Activated CD8-positive, alpha-beta T cell treated with anti-CD3 and anti-CD28 coated beads, Interleukin-2, amount 10 ng/mL, durations not matched to agents 7 days and 5 days (primary cell): ENCODE measurements around the gene FBXL16. TPM values are rescaled to one million over a fixed set of nuclear protein-coding genes. Genes with fewer than 3 reads are reported as not detected.

Experiments used
- ATAC-seq: fragments of 150-1000 bp; cut with Tn5 transposase; one replicate; pipeline ENCODE4 v1.10.0; 2021; ENCODE audit warnings: moderate library complexity
- CTCF ChIA-PET: fragments of 350-600 bp; sonication (Branson Sonifier 250); formaldehyde crosslinking; loops from one replicate; lab custom pipeline; 2021; ENCODE audit warnings: antibody characterized with exemption; lab: Charles Lee
- POLR2A ChIA-PET: fragments of 350-600 bp; sonication (Branson Sonifier 250); formaldehyde crosslinking; loops from one replicate; lab custom pipeline; 2021; ENCODE audit warnings: antibody characterized with exemption; lab: Charles Lee
- DNase-seq: peaks from one replicate; pipeline ENCODE4 v3.0.0-alpha.2; 2020
- H3K27ac Mint-ChIP-seq: one replicate; pipeline ENCODE4 v1.8.0; 2021; ENCODE audit warnings: mild to moderate bottlenecking, mixed read lengths
- H3K27me3 Mint-ChIP-seq: one replicate; pipeline ENCODE4 v1.8.0; 2021; ENCODE audit warnings: low read depth, mixed read lengths
- H3K36me3 Mint-ChIP-seq: one replicate; pipeline ENCODE4 v1.8.0; 2021; ENCODE audit warnings: low read depth, mixed read lengths
- H3K4me1 Mint-ChIP-seq: one replicate; pipeline ENCODE4 v1.8.0; 2021; ENCODE audit warnings: low read depth, mixed read lengths
- H3K4me3 Mint-ChIP-seq: one replicate; pipeline ENCODE4 v1.8.0; 2021; ENCODE audit warnings: mild to moderate bottlenecking, mixed read lengths
- H3K9me3 Mint-ChIP-seq: one replicate; pipeline ENCODE4 v1.8.0; 2022; ENCODE audit warnings: mixed read lengths; ENCODE audit not compliant: insufficient read depth
- total RNA-seq, 2 experiments: library from RNA; stranded (reverse); gene quantifications; one replicate each; pipeline ENCODE4 v1.2.3, GENCODE V29; 2021

The FBXL16 gene
- total RNA-seq, 2 experiments from 2014 or later: 5.9 to 7.3 TPM

DNA sequence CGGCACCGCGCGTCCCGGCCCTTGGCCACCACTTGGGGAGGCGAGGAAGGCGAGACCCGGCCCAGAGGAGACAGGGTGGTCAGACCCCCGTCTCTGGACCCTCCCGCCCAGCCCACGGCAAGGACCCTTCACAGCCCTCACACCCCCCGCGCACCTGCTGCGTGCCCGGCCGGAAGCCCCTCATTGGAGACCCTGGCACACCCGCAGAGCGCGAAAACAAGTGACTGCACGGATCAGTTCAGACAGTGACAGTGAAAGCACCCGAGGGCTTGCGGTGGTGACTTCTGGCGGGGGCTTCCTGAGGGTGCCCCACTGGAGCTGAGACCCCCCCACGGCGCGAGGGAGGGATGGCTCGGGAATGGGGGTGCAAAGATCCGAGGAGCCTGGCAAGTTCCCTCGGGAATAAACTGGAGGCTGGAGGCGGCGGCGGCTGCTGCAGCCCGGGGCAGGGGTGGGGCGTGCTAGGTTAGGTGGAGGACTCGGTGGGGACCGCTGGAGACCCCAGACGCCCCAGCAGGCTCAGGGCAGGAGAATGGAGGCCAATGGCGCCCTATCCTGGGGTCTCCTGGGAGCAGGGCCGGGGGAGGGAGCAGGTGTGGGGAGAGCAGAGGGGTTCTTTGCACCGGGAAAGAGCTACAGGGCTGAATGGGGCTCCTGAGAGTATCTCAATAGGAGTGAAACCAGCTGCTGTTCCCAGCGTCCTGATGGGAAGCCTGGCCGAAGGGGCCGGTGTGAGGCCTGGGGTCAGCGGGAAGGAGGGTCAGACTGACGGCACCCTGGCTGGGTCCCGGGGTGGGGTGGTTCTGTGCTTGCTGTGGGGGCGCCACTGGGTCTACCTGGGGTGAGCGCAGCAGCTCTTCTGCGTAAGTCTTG lies 824 bp upstream of the FBXL16 start:
- Mint-ChIP-seq H3K9me3 (no peaks in the 10 kb centered on the region), H3K4me1 (no peaks in the 10 kb centered on the region), H3K36me3 (no peaks in the 10 kb centered on the region), H3K4me3 (no peak overlapping the region), H3K27me3 (peaks cover 48% of the 10 kb centered on the region), H3K27ac (no peak overlapping the region)
- DNase-seq (no peak), ATAC-seq (no peak)
- CTCF ChIA-PET: interaction anchor here (1.0 to 1.7 kb wide), 3 partner anchors 13 to 80 kb away, joined by 3 to 5 read pairs (median 4); no protein-coding TSS in a partner anchor
- POLR2A ChIA-PET: interaction anchor here (1.1 kb wide), 1 partner anchor 16 kb away, joined by 3 read pairs; no protein-coding TSS in a partner anchor

DNA sequence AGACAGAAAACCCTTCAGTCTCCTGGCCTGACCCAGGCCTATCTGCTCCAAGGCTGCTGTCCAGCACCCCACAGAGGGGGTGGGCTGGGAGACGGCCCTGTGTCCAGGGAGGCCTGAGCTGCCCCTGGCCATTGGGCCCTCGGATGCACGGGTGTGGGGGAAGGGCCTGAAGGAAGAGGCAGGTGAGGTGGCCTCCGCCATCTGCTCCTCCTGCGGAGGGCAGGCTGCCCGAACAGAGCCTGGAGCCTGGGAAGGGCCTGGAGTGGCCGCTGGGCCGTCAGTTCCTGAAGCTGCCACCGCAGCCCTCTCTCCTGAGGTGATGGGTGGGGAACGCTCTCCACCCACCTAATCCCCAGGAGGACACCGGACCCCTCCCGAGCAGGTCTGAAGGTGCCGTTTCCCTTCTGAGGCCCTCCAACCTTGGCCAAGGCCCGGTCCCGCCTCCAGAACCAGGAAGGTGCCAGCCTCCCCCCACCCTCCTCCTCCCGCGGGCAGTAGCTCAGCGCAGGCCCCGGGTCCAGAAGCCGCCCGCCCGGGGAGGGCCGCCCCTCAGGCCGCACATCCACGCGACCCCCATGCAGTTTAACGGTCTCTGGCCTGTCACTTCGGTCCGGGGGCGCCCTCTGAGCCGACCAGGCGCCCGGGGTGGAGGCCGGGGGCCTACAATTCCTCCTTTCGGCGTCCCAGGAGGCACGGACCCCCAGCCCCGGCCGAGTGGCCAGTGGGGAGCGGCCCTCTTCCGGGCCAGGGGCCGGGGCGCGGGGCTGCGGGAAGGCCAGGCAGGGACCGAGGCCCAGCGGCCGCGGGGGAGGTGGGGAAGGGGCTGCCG lies 835 bp downstream of the FBXL16 start:
- ChIA-PET CTCF (no interaction called here), POLR2A (interaction anchor here (1.1 kb wide), 1 partner anchor 10 kb away, joined by 3 read pairs; the partner anchor contains the start of gene METRN)
- no peak overlapping the region for H3K27ac Mint-ChIP-seq
- H3K4me1 Mint-ChIP-seq: peaks cover under 1% of the 10 kb centered on the region
- H3K27me3 Mint-ChIP-seq: peaks cover 53% of the 10 kb centered on the region
- H3K9me3 Mint-ChIP-seq: no peaks in the 10 kb centered on the region
- no peak for DNase-seq
- H3K36me3 Mint-ChIP-seq: no peaks in the 10 kb centered on the region
- ATAC-seq: no peak
- H3K4me3 Mint-ChIP-seq: no peak overlapping the region

DNA sequence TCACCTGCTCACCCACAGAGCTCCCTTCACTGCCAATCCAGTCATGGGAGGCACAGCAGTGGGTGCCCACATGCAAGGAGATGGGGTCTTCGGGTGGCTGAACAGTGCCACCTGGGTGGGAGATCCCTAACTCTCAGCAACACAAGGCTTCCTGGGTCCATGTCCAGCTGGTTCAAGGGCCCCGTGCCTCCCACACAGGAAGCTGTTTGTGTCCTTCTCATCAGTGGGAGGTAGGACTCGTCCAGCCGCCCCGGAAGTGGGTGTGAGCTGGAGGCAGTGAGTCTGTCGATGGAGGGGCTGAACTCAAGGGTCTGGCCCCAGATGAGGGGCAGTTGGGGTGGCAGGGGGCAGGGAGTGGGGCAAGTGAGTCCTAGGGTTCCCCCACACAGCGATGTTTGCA lies 1.6 kb downstream of the FBXL16 start:
- H3K4me3 Mint-ChIP-seq: no peak overlapping the region
- peaks cover 8% of the 10 kb centered on the region for H3K4me1 Mint-ChIP-seq
- H3K36me3 Mint-ChIP-seq: no peaks in the 10 kb centered on the region
- POLR2A ChIA-PET: interaction anchor here (1.0 to 1.1 kb wide), 2 partner anchors 9 to 11 kb away, joined by 3 read pairs; partner anchors contain the start of gene METRN
- H3K27ac Mint-ChIP-seq: no peak overlapping the region
- ATAC-seq: no peak
- no peaks in the 10 kb centered on the region for H3K9me3 Mint-ChIP-seq
- DNase-seq: no peak
- peaks cover 53% of the 10 kb centered on the region for H3K27me3 Mint-ChIP-seq
- CTCF ChIA-PET: interaction anchor here (1.0 kb wide), 1 partner anchor 9 kb away, joined by 4 read pairs; no protein-coding TSS in a partner anchor

DNA sequence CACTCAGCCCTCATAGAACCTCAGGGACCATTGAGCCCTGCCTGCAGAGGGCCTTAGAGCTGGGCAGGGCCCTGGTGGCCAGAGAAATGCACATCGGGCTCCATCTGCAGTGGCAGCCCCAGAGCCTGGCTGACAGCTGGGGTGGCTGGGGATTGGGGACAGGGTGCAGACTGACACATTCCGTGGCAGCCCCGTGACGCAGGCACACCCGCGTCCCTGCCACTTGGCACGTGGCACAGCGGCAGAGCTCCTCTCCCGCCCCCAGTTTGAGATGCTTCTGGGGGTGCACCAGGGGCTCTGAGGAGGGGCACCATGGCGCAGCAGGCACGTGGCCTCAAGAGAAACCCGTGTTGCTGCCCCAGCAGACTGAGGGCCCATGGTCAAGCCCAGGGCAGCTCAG lies 2.2 kb downstream of the FBXL16 start:
- ATAC-seq: no peak
- no peak for DNase-seq
- peaks cover 11% of the 10 kb centered on the region for H3K4me1 Mint-ChIP-seq
- H3K27me3 Mint-ChIP-seq: peaks cover 52% of the 10 kb centered on the region
- H3K27ac Mint-ChIP-seq: no peak overlapping the region
- ChIA-PET POLR2A (interaction anchor here (0.7 to 1.0 kb wide), 2 partner anchors 8 to 13 kb away, joined by 3 to 4 read pairs; partner anchors contain the start of gene WDR24), CTCF (interaction anchor here (1.0 kb wide), 1 partner anchor 9 kb away, joined by 4 read pairs; no protein-coding TSS in a partner anchor)
- no peak overlapping the region for H3K4me3 Mint-ChIP-seq
- H3K36me3 Mint-ChIP-seq: no peaks in the 10 kb centered on the region
- H3K9me3 Mint-ChIP-seq: no peaks in the 10 kb centered on the region

DNA sequence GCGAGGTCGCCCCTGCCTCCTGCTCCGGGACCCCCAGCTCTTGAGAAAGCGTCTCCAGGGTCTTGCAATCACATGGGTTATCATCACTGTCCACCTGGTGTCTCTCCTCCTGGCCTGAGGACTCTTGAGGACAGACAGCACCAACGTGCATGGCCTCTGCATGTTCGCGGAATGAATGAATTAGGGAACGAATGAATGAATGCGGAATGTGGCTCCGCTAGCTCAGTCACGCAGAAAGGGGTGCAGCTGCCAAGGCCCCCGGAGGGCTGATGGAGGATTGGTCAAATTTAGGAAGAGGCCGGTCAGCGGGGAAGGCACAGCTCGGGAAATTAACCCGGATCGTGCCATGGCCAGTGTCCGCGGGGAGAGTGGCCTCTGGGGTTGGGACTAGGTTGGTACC lies 3.3 kb downstream of the FBXL16 start:
- no peak for DNase-seq
- H3K27me3 Mint-ChIP-seq: peaks cover 45% of the 10 kb centered on the region
- H3K4me1 Mint-ChIP-seq: peaks cover 11% of the 10 kb centered on the region
- no peak overlapping the region for H3K27ac Mint-ChIP-seq
- ChIA-PET CTCF (no interaction called here), POLR2A (no interaction called here)
- no peak for ATAC-seq
- no peak overlapping the region for H3K4me3 Mint-ChIP-seq
- no peaks in the 10 kb centered on the region for H3K36me3 Mint-ChIP-seq
- no peaks in the 10 kb centered on the region for H3K9me3 Mint-ChIP-seq

DNA sequence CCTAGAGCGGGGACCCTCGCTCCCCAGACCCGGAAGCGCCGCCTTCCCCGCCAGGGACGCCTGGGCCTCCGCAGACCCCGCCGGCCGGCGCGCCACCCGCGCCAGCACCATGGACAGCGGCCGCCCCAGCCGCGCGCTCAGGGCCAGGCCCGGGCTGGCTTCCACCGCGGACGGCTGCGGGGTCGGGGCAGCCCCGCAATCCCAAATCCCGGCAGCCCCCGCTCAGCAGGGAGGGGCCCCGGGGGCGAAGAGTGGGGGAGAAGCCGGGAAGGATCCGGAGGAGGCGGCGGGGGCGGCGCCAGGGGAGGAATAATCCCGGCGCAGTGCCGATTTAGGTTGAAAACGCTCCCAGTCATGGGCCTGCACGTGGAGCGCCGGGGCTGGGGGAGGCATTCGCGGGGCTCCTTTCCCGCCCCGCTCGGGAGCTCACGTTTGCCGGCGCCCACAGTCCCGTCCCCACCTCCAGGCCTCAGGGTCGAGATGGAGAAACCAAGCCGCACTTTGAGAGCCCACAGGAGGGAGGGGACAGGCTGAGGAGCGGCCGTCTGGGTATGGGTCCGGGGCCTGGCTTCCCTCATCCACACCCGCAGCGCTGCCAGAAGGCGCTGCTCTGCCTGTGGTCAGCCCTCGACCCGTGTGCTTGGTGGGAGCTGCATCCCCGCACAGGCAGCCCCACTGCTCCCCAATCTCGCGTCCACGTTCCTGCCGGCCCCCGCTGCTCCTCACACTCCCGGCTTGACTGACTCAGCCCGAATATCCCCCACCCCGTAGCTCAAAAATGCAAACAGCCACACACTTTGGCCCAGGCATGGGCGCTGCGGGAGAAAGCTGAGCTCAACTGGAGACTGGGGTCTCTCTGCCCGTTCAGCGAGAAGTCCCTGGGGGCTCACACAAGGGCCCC lies 4.7 kb downstream of the FBXL16 start:
- H3K4me3 Mint-ChIP-seq: no peak overlapping the region
- ChIA-PET CTCF (interaction anchor here (0.9 kb wide), 1 partner anchor 11 kb away, joined by 3 read pairs; no protein-coding TSS in a partner anchor), POLR2A (interaction anchor here (0.9 kb wide), 1 partner anchor 11 kb away, joined by 3 read pairs; the partner anchor contains the start of gene WDR24)
- H3K9me3 Mint-ChIP-seq: no peaks in the 10 kb centered on the region
- no peak overlapping the region for H3K27ac Mint-ChIP-seq
- ATAC-seq (peak; percentile 73), DNase-seq (peak; percentile 54)
- H3K4me1 Mint-ChIP-seq: peaks cover 17% of the 10 kb centered on the region
- H3K27me3 Mint-ChIP-seq: peaks cover 33% of the 10 kb centered on the region
- no peaks in the 10 kb centered on the region for H3K36me3 Mint-ChIP-seq

DNA sequence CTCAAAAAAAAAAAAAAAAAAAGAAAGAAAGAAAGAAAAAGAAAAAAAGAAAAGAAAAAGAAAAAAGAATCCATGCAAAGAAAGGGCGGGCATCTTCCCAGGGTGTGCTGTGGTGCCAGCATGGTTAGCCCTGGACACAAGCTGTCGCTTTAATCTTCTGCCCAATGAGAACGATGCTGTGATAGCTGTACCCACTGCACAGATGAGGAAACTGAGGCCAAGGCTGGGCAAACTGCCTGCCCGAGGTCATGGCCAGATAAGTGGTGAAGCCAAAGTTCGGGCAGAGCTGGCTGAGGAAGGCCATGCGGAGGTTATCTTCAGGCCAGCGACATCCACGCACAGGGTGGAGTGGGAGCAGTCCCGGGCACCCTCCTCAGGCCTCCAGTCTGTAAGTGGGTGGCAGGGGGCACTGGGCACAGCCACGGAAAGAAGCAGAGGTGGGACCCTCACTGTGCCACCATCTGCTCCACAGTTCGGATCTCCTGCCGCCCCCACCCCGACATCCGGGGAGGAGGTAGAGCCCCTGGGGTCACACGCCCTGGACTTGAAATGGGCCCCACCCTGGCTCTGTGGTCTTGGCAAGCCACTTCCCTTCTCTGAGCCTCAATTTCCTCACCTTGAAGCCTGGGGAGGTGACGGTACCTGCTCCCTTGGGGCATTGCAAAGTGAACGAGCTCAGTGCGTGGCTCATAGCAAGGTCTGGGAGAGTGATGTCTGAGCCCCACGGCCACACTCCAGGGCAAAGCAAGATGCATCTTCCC lies 6.5 kb downstream of the FBXL16 start:
- peaks cover 24% of the 10 kb centered on the region for H3K4me1 Mint-ChIP-seq
- peaks cover 38% of the 10 kb centered on the region for H3K27me3 Mint-ChIP-seq
- peak overlapping the region; percentile 15 for H3K4me3 Mint-ChIP-seq
- no peaks in the 10 kb centered on the region for H3K9me3 Mint-ChIP-seq
- H3K36me3 Mint-ChIP-seq: no peaks in the 10 kb centered on the region
- ChIA-PET CTCF (no interaction called here), POLR2A (no interaction called here)
- DNase-seq (peak; percentile 56), ATAC-seq (no peak)
- no peak overlapping the region for H3K27ac Mint-ChIP-seq

DNA sequence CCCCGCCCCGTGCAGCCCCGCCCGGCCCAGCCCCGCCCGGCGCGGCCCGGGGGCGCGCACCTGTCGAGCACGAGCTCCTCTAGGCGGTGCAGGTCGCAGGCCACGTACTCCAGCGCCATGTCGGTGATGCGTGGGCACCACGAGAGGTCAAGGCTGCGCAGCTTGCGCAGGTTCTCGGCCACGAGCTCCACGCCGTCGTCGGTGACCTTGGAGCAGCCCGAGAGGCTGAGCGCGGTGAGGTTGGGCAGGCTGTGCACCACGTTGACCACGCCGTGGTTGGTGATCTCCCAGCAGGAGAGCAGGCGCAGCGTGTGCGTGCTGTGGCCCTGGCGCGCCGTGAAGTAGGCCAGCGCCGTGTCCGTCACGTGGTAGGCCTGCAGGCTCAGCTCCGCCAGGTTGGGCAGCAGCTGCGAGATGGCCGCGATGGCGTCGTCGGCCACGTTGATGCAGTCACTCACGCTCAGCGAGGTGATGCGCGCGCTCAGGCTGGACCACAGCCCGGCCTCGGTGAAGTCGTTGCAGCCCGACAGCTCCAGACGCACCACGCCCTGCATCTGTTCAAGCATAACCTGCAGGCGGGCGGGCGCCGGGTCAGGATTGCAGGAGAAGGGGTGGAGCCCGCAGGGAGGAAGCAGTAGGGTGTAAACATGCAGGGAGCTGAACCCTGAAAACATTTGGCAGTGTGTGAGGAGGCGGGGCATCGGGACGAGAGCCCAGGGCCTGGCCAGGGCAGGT lies 10.1 kb downstream of the FBXL16 start:
- ATAC-seq: peak; percentile 81
- Mint-ChIP-seq H3K4me1 (peaks cover 35% of the 10 kb centered on the region), H3K27me3 (peaks cover 26% of the 10 kb centered on the region)

DNA sequence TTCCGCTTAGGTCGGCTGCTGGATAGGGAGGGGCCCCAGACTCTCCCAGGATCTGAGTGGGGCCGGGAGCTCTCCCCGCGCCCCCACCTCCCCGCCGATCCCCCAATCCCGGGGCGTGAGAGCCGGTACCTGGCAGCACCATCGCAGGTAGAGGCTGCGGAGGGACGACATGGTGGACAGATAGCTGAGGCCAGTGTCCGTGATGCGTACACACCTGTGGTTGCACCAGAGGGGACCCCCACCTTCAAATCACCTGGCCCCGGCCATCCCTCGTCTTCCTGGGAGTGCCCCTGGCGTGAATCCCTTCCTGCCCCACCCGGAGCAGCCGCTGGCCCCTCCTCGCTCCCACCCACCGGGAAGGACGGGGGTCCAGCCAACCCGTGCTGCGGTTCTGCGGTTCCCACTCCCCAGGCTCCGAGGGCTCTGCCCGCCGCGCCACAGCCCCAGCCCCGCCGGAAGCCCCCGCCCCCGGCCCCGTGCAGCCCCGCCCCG lies 10.7 kb downstream of the FBXL16 start:
- H3K27me3 Mint-ChIP-seq: peaks cover 23% of the 10 kb centered on the region
- ATAC-seq (no peak), DNase-seq (no peak)
- peaks cover 36% of the 10 kb centered on the region for H3K4me1 Mint-ChIP-seq
- H3K4me3 Mint-ChIP-seq: peak overlapping the region; percentile 22
- CTCF ChIA-PET: interaction anchor here (1.0 to 1.9 kb wide), 4 partner anchors 17 to 109 kb away, joined by 3 to 6 read pairs (median 5); no protein-coding TSS in a partner anchor
- H3K9me3 Mint-ChIP-seq: no peaks in the 10 kb centered on the region
- POLR2A ChIA-PET: interaction anchor here (0.6 to 1.0 kb wide), 3 partner anchors 9 to 26 kb away, joined by 3 to 4 read pairs (median 3); partner anchors contain the start of gene ANTKMT
- H3K36me3 Mint-ChIP-seq: no peaks in the 10 kb centered on the region
- no peak overlapping the region for H3K27ac Mint-ChIP-seq

More for the DNA sequence above, 10.1 kb downstream of the FBXL16 start:
- Mint-ChIP-seq H3K36me3 (no peaks in the 10 kb centered on the region), H3K9me3 (no peaks in the 10 kb centered on the region), H3K4me3 (peak overlapping the region; percentile 76), H3K27ac (peak overlapping the region; percentile 78)
- ChIA-PET POLR2A (interaction anchor here (0.6 to 1.0 kb wide), 5 partner anchors 8 to 52 kb away, joined by 3 to 4 read pairs (median 4); partner anchors contain the start of gene ANTKMT), CTCF (interaction anchor here (0.9 to 1.9 kb wide), 5 partner anchors 17 to 108 kb away, joined by 3 to 6 read pairs (median 5); partner anchors contain the start of gene RHOT2)
- peak; percentile 69 for DNase-seq
